ENCODE results near the gene RAB26.

DNA sequence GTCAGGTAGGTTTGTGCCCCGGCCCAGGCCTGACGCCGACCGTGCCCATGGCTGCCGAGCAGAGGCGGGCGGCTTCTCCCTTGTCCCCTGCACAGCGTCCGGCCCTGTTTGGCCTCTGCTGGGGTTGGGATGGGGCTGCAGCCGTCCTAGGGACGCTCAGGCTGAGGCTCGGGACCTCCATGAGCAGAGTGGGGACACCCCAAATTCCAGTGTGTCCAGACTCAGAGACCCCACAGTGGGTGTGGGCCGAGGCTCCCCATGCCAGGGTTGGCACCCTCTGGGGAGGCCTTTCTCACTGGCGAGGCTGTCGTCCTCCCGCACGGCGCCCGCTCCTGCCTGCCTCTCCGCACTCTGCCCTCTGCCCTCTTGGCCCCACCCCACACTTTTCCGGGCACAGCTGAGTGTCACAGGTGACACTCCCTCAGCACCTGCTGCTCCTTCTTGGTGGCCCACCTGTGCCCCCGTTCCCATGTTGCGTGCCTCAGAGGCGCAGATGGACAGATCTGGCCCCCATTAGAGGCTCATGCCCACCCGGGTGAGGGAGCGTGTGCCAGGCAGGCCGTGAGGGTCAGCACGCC, 23.3 kb downstream of the RAB26 start:
- TF ChIP-seq, protein P1, sequence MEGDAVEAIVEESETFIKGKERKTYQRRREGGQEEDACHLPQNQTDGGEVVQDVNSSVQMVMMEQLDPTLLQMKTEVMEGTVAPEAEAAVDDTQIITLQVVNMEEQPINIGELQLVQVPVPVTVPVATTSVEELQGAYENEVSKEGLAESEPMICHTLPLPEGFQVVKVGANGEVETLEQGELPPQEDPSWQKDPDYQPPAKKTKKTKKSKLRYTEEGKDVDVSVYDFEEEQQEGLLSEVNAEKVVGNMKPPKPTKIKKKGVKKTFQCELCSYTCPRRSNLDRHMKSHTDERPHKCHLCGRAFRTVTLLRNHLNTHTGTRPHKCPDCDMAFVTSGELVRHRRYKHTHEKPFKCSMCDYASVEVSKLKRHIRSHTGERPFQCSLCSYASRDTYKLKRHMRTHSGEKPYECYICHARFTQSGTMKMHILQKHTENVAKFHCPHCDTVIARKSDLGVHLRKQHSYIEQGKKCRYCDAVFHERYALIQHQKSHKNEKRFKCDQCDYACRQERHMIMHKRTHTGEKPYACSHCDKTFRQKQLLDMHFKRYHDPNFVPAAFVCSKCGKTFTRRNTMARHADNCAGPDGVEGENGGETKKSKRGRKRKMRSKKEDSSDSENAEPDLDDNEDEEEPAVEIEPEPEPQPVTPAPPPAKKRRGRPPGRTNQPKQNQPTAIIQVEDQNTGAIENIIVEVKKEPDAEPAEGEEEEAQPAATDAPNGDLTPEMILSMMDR (CRISPR knock-in tag; IDR thresholded peaks at IDR 0.05): no peak
- TF ChIP-seq BHLHE40 (IDR thresholded peaks at IDR 0.05; ENCODE audit: low read length) (no peak), FOXC1 (CRISPR knock-in tag; IDR thresholded peaks at IDR 0.05; ENCODE audit: borderline replicate concordance) (no peak), EP300 (IDR thresholded peaks at IDR 0.05; ENCODE audit: low read depth in 2 of 2, low read length in 2 of 2) (no peak), EP300 (CRISPR knock-in tag; IDR thresholded peaks at IDR 0.05; ENCODE audit: borderline replicate concordance) (no peak), HOXA7 (CRISPR knock-in tag; IDR thresholded peaks at IDR 0.05) (no peak), KDM5B (CRISPR knock-in tag; IDR thresholded peaks at IDR 0.05; ENCODE audit: borderline replicate concordance) (no peak)
